GM12874 (cell line): Measurements from ENCODE around the gene POP4.

Experiments used
- TF ChIP-seq, protein P1 (sequence below): IDR thresholded peaks from 2 replicates; pipeline ENCODE4 v1.5.1; 2011; ENCODE audit warnings: low read depth, mild to moderate bottlenecking, control low read depth, low read length, moderate library complexity; ENCODE audit not compliant: insufficient read depth

The POP4 gene

DNA sequence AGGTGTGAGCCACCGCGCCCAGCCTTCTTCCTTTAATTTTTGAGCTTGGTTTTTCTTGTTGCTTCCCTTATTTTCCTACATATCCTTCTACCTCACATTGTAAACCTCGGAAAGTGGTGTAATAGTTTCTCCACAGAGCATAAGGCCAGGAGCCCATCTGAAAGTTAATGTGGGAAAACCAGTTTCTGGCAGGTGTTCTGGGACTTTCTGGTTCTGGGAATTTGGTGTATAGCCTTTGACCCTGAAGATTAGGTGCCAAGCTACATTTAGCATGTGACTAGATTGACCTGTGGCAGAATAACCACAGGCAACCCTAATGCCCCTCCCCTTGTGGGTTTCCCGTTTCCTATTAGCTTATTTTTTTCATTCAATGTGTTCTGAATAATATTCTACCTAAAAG is 8.7 kb downstream of the POP4 start:
- TF ChIP-seq, protein P1, sequence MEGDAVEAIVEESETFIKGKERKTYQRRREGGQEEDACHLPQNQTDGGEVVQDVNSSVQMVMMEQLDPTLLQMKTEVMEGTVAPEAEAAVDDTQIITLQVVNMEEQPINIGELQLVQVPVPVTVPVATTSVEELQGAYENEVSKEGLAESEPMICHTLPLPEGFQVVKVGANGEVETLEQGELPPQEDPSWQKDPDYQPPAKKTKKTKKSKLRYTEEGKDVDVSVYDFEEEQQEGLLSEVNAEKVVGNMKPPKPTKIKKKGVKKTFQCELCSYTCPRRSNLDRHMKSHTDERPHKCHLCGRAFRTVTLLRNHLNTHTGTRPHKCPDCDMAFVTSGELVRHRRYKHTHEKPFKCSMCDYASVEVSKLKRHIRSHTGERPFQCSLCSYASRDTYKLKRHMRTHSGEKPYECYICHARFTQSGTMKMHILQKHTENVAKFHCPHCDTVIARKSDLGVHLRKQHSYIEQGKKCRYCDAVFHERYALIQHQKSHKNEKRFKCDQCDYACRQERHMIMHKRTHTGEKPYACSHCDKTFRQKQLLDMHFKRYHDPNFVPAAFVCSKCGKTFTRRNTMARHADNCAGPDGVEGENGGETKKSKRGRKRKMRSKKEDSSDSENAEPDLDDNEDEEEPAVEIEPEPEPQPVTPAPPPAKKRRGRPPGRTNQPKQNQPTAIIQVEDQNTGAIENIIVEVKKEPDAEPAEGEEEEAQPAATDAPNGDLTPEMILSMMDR: no peak

DNA sequence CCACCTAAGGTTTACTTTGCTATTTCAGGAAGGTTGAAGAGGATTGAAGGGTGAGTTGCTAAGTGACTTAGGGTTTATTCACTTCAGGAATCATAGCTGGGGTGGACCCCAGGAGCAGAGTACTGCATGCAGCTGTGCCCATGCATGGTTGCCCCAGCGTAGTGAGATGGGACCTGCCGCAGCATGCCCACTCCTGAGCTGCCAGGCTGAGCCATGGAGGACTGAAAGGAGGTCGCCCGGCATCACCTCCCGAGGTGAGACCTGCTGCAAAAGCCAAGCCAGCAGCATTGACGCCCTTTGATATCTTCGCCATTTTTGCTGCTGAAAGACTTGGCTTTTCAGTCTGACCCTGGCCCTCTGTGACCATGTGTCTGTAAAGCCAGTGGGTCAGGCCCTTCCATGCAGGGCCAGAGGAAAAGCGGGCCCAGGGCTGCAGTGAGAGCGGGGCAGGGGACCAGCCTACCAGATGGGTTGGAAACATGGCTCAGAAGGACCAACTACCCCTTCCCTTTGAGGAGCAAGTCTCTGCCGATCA is 9.9 kb downstream of the POP4 start:
- TF ChIP-seq, protein P1: no peak

DNA sequence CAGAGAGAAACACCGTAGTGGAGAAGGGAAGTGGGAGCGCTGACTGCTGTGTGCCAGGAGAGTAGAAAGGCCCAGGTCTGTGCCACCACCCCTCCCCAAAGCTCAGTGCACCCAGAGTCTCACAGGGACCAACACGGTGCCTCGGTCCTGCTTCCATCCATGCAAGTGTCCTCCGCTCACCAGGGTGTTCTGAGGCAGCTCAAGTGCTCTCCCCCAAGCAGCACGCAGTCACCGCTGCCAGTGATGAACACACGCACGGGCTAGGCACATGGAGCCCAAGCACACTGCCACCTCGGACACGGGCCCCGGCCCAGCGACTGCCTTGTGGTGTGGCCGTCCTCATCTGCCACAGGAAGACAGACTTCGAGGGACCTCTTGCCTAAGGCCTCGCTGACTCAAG is 10.5 kb downstream of the POP4 start:
- TF ChIP-seq, protein P1: no peak

DNA sequence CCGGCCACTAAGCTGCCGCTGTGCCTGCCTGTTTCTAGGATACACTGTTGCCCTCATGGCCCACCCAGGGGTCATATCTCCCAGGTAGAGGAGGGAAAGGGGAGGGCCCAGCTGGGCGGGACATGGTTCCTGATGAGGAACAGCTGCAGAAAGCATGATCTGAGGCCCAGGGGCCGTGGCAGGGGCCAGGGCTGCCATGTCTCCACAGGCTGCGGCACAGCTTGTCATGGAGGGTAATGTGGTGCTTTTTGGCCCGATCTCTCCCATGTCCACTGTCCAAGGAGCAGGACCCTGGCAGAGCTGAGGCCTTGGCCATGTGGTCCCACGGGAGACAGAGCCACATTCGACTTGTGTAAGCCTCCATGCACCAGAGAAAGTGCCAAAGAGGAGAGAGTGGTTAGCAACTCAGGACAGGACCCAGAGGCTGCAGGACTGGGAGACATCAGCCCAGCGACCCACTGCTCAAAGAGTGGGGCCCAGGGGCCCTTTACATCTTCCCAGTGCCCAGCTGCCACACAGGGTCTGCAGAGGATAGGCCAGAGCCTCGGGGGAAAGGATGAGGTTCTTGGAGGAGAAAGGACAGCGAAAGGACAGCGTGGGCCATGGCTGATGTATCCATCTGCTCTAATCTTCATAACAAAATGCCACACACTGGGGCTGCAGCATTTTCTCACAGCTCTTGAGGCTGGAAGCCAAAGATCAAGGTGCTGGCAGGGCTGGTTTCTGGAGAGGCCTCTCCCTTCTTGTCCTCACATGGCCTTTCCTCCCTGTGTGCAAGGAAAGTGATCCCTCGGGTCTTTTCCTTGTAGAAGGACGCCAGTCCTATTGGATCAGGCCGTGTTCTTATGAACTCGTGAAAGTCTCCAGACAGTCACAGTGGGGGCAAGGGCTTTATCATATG is 11.5 kb downstream of the POP4 start:
- TF ChIP-seq, protein P1: no peak

DNA sequence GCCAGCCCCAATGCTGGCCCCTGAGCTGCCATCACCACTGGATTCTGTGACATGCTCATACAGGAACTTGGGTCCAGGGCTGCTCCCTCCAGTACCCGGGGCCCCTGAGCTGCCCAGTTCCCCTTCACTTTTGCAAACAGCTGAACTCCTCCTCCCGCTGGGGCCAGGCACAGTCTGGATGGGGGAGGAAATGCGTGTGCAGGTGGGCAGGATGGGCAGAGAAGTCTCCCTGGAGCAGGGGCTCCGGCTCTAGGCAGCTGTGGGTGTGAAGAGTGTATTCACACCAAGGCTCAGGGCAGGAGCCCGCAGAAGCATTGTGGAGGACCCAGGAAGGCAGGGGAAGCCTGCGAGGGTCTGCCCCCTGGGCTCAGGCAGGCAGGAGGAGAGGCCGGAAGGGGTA is 12.4 kb downstream of the POP4 start:
- TF ChIP-seq, protein P1: no peak

DNA sequence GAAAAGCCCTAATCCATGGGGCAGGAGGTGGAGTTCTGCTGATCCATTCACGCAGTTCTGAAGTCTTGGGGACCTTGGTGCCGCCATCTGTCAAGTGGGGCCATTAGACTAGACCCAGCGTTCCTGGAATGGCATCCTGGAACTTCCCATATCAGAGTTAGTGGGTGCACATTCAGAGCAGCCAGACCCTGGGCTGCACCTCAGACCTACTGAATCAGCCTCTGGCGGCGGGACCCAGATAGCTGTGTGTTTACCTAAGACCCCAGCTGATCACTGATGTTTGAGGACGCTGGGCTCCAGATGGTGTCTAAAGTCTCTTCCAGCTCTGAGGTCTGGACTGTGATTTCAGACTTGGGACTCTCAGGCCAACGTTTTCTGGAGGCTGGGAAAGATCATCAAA is 12.8 kb downstream of the POP4 start:
- TF ChIP-seq, protein P1: no peak

DNA sequence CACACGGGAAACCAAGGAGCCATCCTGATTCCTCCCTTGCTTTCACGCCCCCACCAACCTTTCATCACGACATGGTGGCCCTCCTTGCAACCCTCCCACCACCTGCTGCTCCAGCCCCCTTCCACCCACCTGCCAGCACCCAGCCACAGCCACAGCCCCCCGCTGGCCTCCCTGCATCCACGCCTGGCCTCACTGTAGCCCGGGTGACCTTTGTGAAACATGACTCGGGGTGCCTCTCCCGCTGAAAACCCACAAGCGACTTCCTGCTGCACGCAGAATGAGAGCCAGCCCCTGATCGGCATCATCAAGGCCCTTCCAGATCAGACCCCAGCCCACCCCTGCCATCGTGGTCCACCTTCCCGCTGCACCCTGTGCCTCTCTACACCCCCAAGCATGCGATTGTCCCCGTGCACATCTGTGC is 14.9 kb downstream of the POP4 start:
- TF ChIP-seq, protein P1: no peak
